K562 (cell line): ENCODE measurements around the gene MED13L. TPM values are rescaled to one million over a fixed set of nuclear protein-coding genes. Genes with fewer than 3 reads are reported as not detected.

Source experiments
- ATAC-seq: fragments of 200-7000 bp; cut with Tn5 transposase; 3 replicates; pipeline ENCODE4 v1.9.1; 2020; ENCODE audit warnings: moderate library complexity
- BruUV-seq: library from RNA; stranded (reverse); fragments of 400-500 nt; replicated peaks from 2 replicates; lab custom pipeline; 2021; lab: Mats Ljungman, UMichigan
- CTCF ChIA-PET: fragments of 300-600 bp; formaldehyde crosslinking; extraction: SDS; loops from one replicate; lab custom pipeline; 2021; ENCODE audit warnings: low intra/inter-chr PET ratio; lab: Yijun Ruan, JAX
- POLR2A ChIA-PET: fragments of 300-600, 350-650 bp; sonication (Branson Sonifier 250); formaldehyde crosslinking; extraction: SDS; loops from one replicate; lab custom pipeline; 2021; ENCODE audit warnings: antibody characterized with exemption, inconsistent platforms; lab: Yijun Ruan, JAX
- DNase-seq, 4 experiments: peaks; one replicate each; pipeline versions ENCODE4 v3.0.0 to v3.0.0-alpha.2; 2011 to 2018; ENCODE audit warnings: low spot score in 3 of 4, mixed read lengths in 3 of 4; ENCODE audit errors: extremely low read depth in 1 of 4
- FAIRE-seq: peaks from 2 replicates; lab custom pipeline; 2011; peaks lifted over from hg19 to GRCh38; lab: Jason Lieb, UNC
- H2AFZ ChIP-seq: 2 replicates; pipeline ENCODE4 v1.6.0; 2011; ENCODE audit warnings: low read depth, low read length, control low read depth, inconsistent platforms
- H3K27ac ChIP-seq: fragments of 200-600 bp; 3 replicates; pipeline ENCODE4 v1.8.0; 2011; ENCODE audit warnings: low read depth, mild to moderate bottlenecking, control low read depth, inconsistent platforms, low read length, moderate library complexity, mixed read lengths; ENCODE audit errors: extremely low read depth
- H3K27me3 ChIP-seq, 2 experiments: fragments of 300-600 bp in 1 of 2; 2 replicates in 1 of 2; 3 replicates in 1 of 2; pipeline versions ENCODE4 v1.6.0 to v1.8.0; 2011; ENCODE audit warnings: inconsistent platforms in 2 of 2, low read length in 2 of 2, mild to moderate bottlenecking in 1 of 2, mixed read lengths in 1 of 2, moderate library complexity in 1 of 2; ENCODE audit not compliant: control insufficient read depth in 2 of 2, insufficient read depth in 2 of 2
- H3K36me3 ChIP-seq: fragments of 300-600 bp; 3 replicates; pipeline ENCODE4 v1.8.0; 2011; ENCODE audit warnings: mild to moderate bottlenecking, low read length, inconsistent platforms; ENCODE audit not compliant: control insufficient read depth, insufficient read depth
- H3K4me1 ChIP-seq, 2 experiments: fragments of 200-600 bp in 1 of 2; replicated peaks in 1 of 2; 2 replicates in 1 of 2; 3 replicates in 1 of 2; pipeline versions ENCODE4 v1.5.1 to v1.8.0; 2011; ENCODE audit warnings: inconsistent platforms in 2 of 2, low read length in 2 of 2, mild to moderate bottlenecking in 1 of 2, mixed read lengths in 1 of 2, moderate library complexity in 1 of 2; ENCODE audit not compliant: control insufficient read depth in 2 of 2, insufficient read depth in 2 of 2
- H3K4me2 ChIP-seq: 2 replicates; pipeline ENCODE4 v1.6.1; 2011; ENCODE audit warnings: low read length, control low read depth, inconsistent platforms, mixed read lengths; ENCODE audit not compliant: insufficient read depth
- H3K4me3 ChIP-seq: fragments of 200-600 bp; sonication (generic), shearing (Covaris generic); 2 replicates; pipeline ENCODE4 v1.5.1; 2016; ENCODE audit warnings: control low read depth, inconsistent platforms
- H3K79me2 ChIP-seq: fragments of 200-600 bp; 3 replicates; pipeline ENCODE4 v1.8.0; 2011; ENCODE audit warnings: low read length, inconsistent platforms; ENCODE audit not compliant: control insufficient read depth, insufficient read depth
- H3K9ac ChIP-seq, 2 experiments: 2 replicates each; pipeline versions ENCODE4 v1.6.0 to v1.6.1; 2011; ENCODE audit warnings: low read depth in 2 of 2, low read length in 2 of 2, control low read depth in 1 of 2, inconsistent platforms in 1 of 2, mild to moderate bottlenecking in 1 of 2, mixed read lengths in 1 of 2; ENCODE audit not compliant: insufficient read depth in 1 of 2
- H3K9me1 ChIP-seq: one replicate; pipeline ENCODE4 v1.6.0; 2011; ENCODE audit warnings: inconsistent platforms, mild to moderate bottlenecking, low read length, moderate library complexity; ENCODE audit not compliant: control insufficient read depth, insufficient read depth
- H3K9me3 ChIP-seq: replicated peaks from 2 replicates; pipeline ENCODE4 v1.5.1; 2011; ENCODE audit warnings: low read depth, low read length, inconsistent platforms; ENCODE audit not compliant: control insufficient read depth, insufficient read depth
- H4K20me1 ChIP-seq: replicated peaks from 2 replicates; pipeline ENCODE4 v1.6.1; 2011; ENCODE audit warnings: low read length, inconsistent platforms, mixed read lengths; ENCODE audit not compliant: control insufficient read depth, insufficient read depth
- CBX5 ChIP-seq: IDR thresholded peaks from 2 replicates; pipeline ENCODE4 v1.6.1; 2014; ENCODE audit warnings: low read depth, borderline replicate concordance
- ILK ChIP-seq: fragments of 450-650 bp; IDR thresholded peaks from 2 replicates; pipeline ENCODE4 v1.6.1; 2016; ENCODE audit warnings: missing genetic modification characterization, low read depth, mild to moderate bottlenecking, missing compliant biosample characterization, moderate library complexity, borderline replicate concordance
- KAT2B ChIP-seq: IDR thresholded peaks from one replicate; pipeline ENCODE4 v1.6.1; 2012; ENCODE audit warnings: low read depth, mild to moderate bottlenecking, control low read depth, inconsistent platforms, low read length, moderate library complexity
- KDM1A ChIP-seq, 2 experiments: fragments of 450-650 bp; IDR thresholded peaks; 2 replicates each; pipeline ENCODE4 v1.6.1; 2016; ENCODE audit warnings: mild to moderate bottlenecking in 2 of 2
- PCBP2 ChIP-seq: fragments of 200-400 bp; formaldehyde crosslinking; IDR thresholded peaks from 2 replicates; pipeline ENCODE4 v1.6.1; 2018; ENCODE audit warnings: low read length, low read depth, mild to moderate bottlenecking, moderate library complexity; ENCODE audit not compliant: poor library complexity, severe bottlenecking
- PRMT5 ChIP-seq: sonication (generic); formaldehyde crosslinking; IDR thresholded peaks from 2 replicates; pipeline ENCODE4 v1.5.0; 2020; ENCODE audit warnings: missing genetic modification reagents
- RBFOX2 ChIP-seq: fragments of 200-400 bp; formaldehyde crosslinking; IDR thresholded peaks from 2 replicates; pipeline ENCODE4 v1.6.1; 2017; ENCODE audit warnings: low read depth, mild to moderate bottlenecking, low read length, moderate library complexity
- SIRT6 ChIP-seq: IDR thresholded peaks from one replicate; pipeline ENCODE4 v1.6.1; 2012; ENCODE audit warnings: low read depth, mild to moderate bottlenecking, control low read depth, inconsistent platforms, low read length, moderate library complexity
- SIX5 ChIP-seq, 2 experiments: IDR thresholded peaks; 2 replicates each; pipeline ENCODE4 v1.6.1; 2011; ENCODE audit warnings: low read length in 2 of 2, borderline replicate concordance in 1 of 2, low read depth in 1 of 2, mild to moderate bottlenecking in 1 of 2, moderate library complexity in 1 of 2; ENCODE audit not compliant: insufficient read depth in 1 of 2
- SRF ChIP-seq, 2 experiments: fragments of 250-450, 450-650 bp in 1 of 2; sonication (Bioruptor Pico) in 1 of 2; sonication (generic) in 1 of 2; formaldehyde crosslinking; IDR thresholded peaks; 2 replicates each; pipeline versions ENCODE4 v1.5.0 to v1.5.1; 2020 to 2022; ENCODE audit warnings: mild to moderate bottlenecking in 1 of 2, missing genetic modification reagents in 1 of 2
- ZKSCAN8 ChIP-seq: fragments of 200-800 bp; sonication (Bioruptor generic); IDR thresholded peaks from 2 replicates; pipeline ENCODE4 v1.6.1; 2016; ENCODE audit warnings: missing genetic modification characterization, missing compliant biosample characterization
- ZNF583 ChIP-seq: fragments of 250-450 bp; sonication (Bioruptor Pico); IDR thresholded peaks from 2 replicates; pipeline ENCODE4 v1.4.0; 2020
- WGBS: fragments of 100-300 bp; shearing (Covaris generic); methylation state at CpG from one replicate; pipeline ENCODE4 v1.1.6; 2016; ENCODE audit warnings: low coverage, mixed read lengths; ENCODE audit not compliant: insufficient coverage; ENCODE audit errors: missing lambda C conversion rate; 5-methylcytosine and 5-hydroxymethylcytosine counted together
- in situ Hi-C: fragments of 300-500 bp; cut with MboI; formaldehyde crosslinking; loops from 4 replicates; pipeline ENCODE4 v1.15.0; 2018; ENCODE audit warnings: inconsistent platforms, mixed read lengths
- intact Hi-C: fragments of 100-400 bp; cut with micrococcal nuclease; formaldehyde crosslinking; loops from 2 replicates; pipeline ENCODE4 v1.14.2; 2022
- polyA plus RNA-seq, 8 experiments: library from polyadenylated mRNA; depleted of rRNA in 4 of 8; stranded (reverse) in 5 of 8; unstranded in 3 of 8; fragments of >200 nt; fragmentation: Nextera tagmentation in 2 of 8; fragmentation: Illumina TruSeq in 1 of 8; extraction: Ambion mirVana in 2 of 8; extraction: Trizol in 1 of 8; gene quantifications; 2 replicates each; pipeline versions ENCODE4 v1.2.1 to v1.2.3, GENCODE V29; 2011 to 2014; ENCODE audit warnings: inconsistent platforms in 1 of 8, missing spikeins in 1 of 8
- total RNA-seq, 7 experiments: library from RNA; depleted of rRNA in 6 of 7; stranded (reverse); fragments of >200 nt in 6 of 7; fragmentation: Illumina TruSeq in 2 of 7; extraction: Trizol in 2 of 7; gene quantifications; 2 replicates each; pipeline versions ENCODE4 v1.2.1 to v1.2.3, GENCODE V29; 2011 to 2021; ENCODE audit warnings: low replicate concordance in 1 of 7
- TF ChIP-seq, protein P1 (sequence below): fragments of 450-650 bp; IDR thresholded peaks from 2 replicates; pipeline ENCODE4 v1.6.1; 2016; ENCODE audit warnings: missing biosample characterization, missing genetic modification characterization
- TF ChIP-seq, protein P2 (sequence below): fragments of 450-650 bp; IDR thresholded peaks from 2 replicates; pipeline ENCODE4 v1.6.1; 2016; ENCODE audit warnings: low read depth, mild to moderate bottlenecking, moderate library complexity

The MED13L gene
- total and polyA plus RNA-seq, 9 of the 15 experiments (the other 6 are each of a cell fraction or from before 2014, with no cell fraction given): 13.4 to 90.3 (median 36.9) TPM

DNA sequence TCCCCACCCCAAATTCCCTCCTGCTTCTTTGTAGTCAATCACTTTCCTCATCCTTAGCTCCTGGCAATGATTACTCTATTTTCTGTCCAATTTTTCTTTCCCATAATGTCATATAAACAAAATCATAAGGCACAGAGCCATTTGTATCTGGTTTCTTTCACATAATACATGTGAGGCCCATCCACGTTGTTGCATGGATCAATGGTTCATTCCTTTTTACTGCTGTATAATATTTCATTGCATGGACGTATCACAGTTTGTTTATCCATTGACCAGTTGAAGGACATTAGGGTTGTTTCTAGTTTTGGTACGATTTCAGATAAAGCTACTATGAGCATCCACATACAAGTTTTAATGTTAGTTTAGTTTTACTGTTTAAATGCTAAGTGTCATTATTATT lies 13.7 kb upstream of the MED13L start:
- Histone ChIP-seq H3K9me1 (no peaks in the 10 kb centered on the region), H3K9me3 (no peaks in the 10 kb centered on the region), H3K27ac (no peak overlapping the region), H4K20me1 (no peaks in the 10 kb centered on the region), H3K27me3 (no peaks in the 10 kb centered on the region), H3K9ac (no peak overlapping the region), H3K36me3 (no peaks in the 10 kb centered on the region), H3K4me3 (no peak overlapping the region), H2AFZ (no peak overlapping the region), H3K4me1 (no peaks in the 10 kb centered on the region; a peak in 1 of 5 replicates), H3K4me2 (no peak overlapping the region), H3K79me2 (no peaks in the 10 kb centered on the region)
- POLR2A ChIA-PET: interaction anchor here (0.6 to 1.1 kb wide), 2 partner anchors 9 to 12 kb away, joined by 3 to 4 read pairs; no protein-coding TSS in a partner anchor
- no peak for ATAC-seq
- CTCF ChIA-PET: interaction anchor here (0.6 kb wide), 1 partner anchor 36 kb away, joined by 3 read pairs; no protein-coding TSS in a partner anchor
- WGBS: 53% methylated on average over 3 of the region's 3 CpGs
- BruUV-seq: no TSS peak
- in situ Hi-C loops: no loop called here
- no peak for DNase-seq
- TF ChIP-seq KDM1A (IDR thresholded peaks at IDR 0.05) (0 out of 4 replicates have a peak, but pooled peaks of 1 of the 2 experiments have one; percentile 16), RBFOX2 (no peak)
- intact Hi-C loops: no loop called here
- no peak for FAIRE-seq

DNA sequence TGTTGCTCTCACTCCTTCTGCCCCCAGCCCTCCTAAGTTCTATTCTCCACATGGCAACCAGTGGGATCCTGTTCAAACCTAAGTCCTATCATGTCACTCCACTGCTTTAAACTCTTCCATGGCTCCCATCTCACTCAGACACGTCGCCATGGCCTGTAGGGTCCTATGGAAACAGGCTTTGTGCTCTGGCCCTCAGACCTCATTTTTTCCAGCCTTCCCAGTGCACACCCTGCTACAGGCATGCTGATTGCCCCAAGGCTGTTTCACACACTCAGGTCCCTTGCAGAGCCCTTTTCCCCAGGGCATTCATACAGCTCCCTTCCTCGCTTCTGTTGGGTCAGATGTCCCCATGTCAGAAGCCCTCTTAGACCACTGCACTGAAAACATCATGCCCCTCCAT lies 11.2 kb upstream of the MED13L start:
- in situ Hi-C loops: no loop called here
- H4K20me1 ChIP-seq: no peaks in the 10 kb centered on the region
- ChIA-PET CTCF (no interaction called here), POLR2A (no interaction called here)
- ATAC-seq: no peak
- H3K9ac ChIP-seq: no peak overlapping the region
- H3K4me2 ChIP-seq: no peak overlapping the region
- no peak overlapping the region for H3K4me3 ChIP-seq
- no peaks in the 10 kb centered on the region for H3K36me3 ChIP-seq
- no peak for TF ChIP-seq ZKSCAN8 (CRISPR knock-in tag)
- TF ChIP-seq, protein P1, sequence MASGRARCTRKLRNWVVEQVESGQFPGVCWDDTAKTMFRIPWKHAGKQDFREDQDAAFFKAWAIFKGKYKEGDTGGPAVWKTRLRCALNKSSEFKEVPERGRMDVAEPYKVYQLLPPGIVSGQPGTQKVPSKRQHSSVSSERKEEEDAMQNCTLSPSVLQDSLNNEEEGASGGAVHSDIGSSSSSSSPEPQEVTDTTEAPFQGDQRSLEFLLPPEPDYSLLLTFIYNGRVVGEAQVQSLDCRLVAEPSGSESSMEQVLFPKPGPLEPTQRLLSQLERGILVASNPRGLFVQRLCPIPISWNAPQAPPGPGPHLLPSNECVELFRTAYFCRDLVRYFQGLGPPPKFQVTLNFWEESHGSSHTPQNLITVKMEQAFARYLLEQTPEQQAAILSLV (tag): no peak
- no peak for TF ChIP-seq PCBP2
- TF ChIP-seq CBX5: no peak
- no peak for TF ChIP-seq KAT2B
- no peak for TF ChIP-seq SIRT6
- TF ChIP-seq SIX5 (IDR thresholded peaks at IDR 0.05; ENCODE audit: borderline replicate concordance in 1 of 2, insufficient read depth in 1 of 2, low read depth in 1 of 2, low read length in 2 of 2): no peak
- TF ChIP-seq ILK (tag): no peak
- TF ChIP-seq ZNF583 (CRISPR knock-in tag): no peak
- no peak for TF ChIP-seq SRF (CRISPR knock-in tag; IDR thresholded peaks at IDR 0.05)
- TF ChIP-seq, protein P2, sequence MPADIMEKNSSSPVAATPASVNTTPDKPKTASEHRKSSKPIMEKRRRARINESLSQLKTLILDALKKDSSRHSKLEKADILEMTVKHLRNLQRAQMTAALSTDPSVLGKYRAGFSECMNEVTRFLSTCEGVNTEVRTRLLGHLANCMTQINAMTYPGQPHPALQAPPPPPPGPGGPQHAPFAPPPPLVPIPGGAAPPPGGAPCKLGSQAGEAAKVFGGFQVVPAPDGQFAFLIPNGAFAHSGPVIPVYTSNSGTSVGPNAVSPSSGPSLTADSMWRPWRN: no peak
- no peak for TF ChIP-seq PRMT5 (CRISPR knock-in tag)
- H3K4me1 ChIP-seq: no peaks in the 10 kb centered on the region; a peak in 1 of 5 replicates
- BruUV-seq: no TSS peak
- H3K27ac ChIP-seq: no peak overlapping the region
- H2AFZ ChIP-seq: no peak overlapping the region
- DNase-seq: no peak
- no peaks in the 10 kb centered on the region for H3K9me3 ChIP-seq
- H3K27me3 ChIP-seq: no peaks in the 10 kb centered on the region
- intact Hi-C loops: no loop called here
- no peak for FAIRE-seq
- no peaks in the 10 kb centered on the region for H3K9me1 ChIP-seq
- no peaks in the 10 kb centered on the region for H3K79me2 ChIP-seq
- WGBS: 72% methylated on average over 3 of the region's 3 CpGs
